ENCODE data around the gene NFKBIB.

- TF ChIP-seq CTCF (IDR thresholded peaks at IDR 0.05; ENCODE audit: poor library complexity) (no peak), EZH2 (IDR thresholded peaks at IDR 0.05; ENCODE audit: borderline replicate concordance) (no peak), EZH2phosphoT487 (IDR thresholded peaks at IDR 0.05; ENCODE audit: low read depth, severe bottlenecking, unreplicated experiment) (no peak)
Measured at GRCh38 chr19:38892841-38893240, 6.9 kb upstream of the NFKBIB start.

All from hepatocyte (in vitro differentiated cells).